Activated CD4-positive, alpha-beta T cell treated with anti-CD3 and anti-CD28 coated beads for 36 hours (primary cell): ENCODE results near the gene RIMBP2. TPM values are rescaled to one million over a fixed set of nuclear protein-coding genes. Genes with fewer than 3 reads are reported as not detected.

ENCODE experiments used
- ATAC-seq: fragments of 200-7000 bp; cut with Tn5 transposase; one replicate; pipeline ENCODE4 v1.10.0; 2021; ENCODE audit warnings: mild to moderate bottlenecking, moderate library complexity
- CTCF ChIA-PET: fragments of 350-600 bp; sonication (Branson Sonifier 250); formaldehyde crosslinking; loops from one replicate; lab custom pipeline; 2021; ENCODE audit warnings: antibody characterized with exemption; lab: Charles Lee
- POLR2A ChIA-PET: fragments of 350-600 bp; sonication (Branson Sonifier 250); formaldehyde crosslinking; loops from one replicate; lab custom pipeline; 2021; ENCODE audit warnings: antibody characterized with exemption, inconsistent platforms; lab: Charles Lee
- DNase-seq: peaks from one replicate; pipeline ENCODE4 v3.0.0-alpha.2; 2020
- H3K27ac Mint-ChIP-seq: one replicate; pipeline ENCODE4 v1.8.0; 2021; ENCODE audit warnings: mixed read lengths
- H3K27me3 Mint-ChIP-seq: one replicate; pipeline ENCODE4 v1.8.0; 2021; ENCODE audit warnings: mixed read lengths
- H3K36me3 Mint-ChIP-seq: one replicate; pipeline ENCODE4 v1.8.0; 2021; ENCODE audit warnings: low read depth, mixed read lengths
- H3K4me1 Mint-ChIP-seq: one replicate; pipeline ENCODE4 v1.8.0; 2021; ENCODE audit warnings: mixed read lengths
- H3K4me3 Mint-ChIP-seq: one replicate; pipeline ENCODE4 v1.8.0; 2021; ENCODE audit warnings: mild to moderate bottlenecking, moderate library complexity, mixed read lengths
- H3K9me3 Mint-ChIP-seq: one replicate; pipeline ENCODE4 v1.8.0; 2021; ENCODE audit warnings: low read depth, mixed read lengths
- intact Hi-C, 2 experiments: fragments of 100-400 bp; cut with DNase I in 1 of 2; cut with micrococcal nuclease in 1 of 2; formaldehyde crosslinking; loops; one replicate each; pipeline versions ENCODE4 v1.14.2 to v1.15.1; 2022 to 2024; cut with DNase I, micrococcal nuclease
- total RNA-seq, 2 experiments: library from RNA; stranded (reverse); gene quantifications; one replicate each; pipeline ENCODE4 v1.2.3, GENCODE V29; 2021

Gene RIMBP2
- total RNA-seq, 2 experiments from 2014 or later, result not detected

DNA sequence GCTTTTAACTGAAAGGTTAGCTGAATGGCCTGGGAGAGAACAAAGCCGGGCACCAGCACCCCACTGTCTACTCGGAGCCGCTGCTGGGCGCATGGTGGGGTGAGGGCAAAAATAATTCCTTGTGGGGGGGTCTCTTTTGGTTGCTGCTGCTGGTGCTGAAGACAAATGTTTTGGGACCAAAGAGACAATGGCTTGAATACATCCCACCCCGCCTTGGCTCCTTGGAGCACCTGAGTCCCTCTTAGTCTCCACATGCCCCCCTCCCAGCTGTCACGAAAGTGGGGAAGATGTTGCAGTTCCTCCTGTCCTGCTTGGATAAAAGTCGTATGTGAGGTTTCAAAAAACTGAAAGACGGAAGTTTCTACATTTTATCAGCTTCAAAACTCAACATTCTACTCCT, 293.4 kb downstream of the RIMBP2 start:
- ChIA-PET CTCF (no interaction called here), POLR2A (no interaction called here)
- Mint-ChIP-seq H3K36me3 (no peaks in the 10 kb centered on the region), H3K9me3 (no peaks in the 10 kb centered on the region), H3K4me3 (no peak overlapping the region), H3K27ac (no peak overlapping the region), H3K27me3 (no peaks in the 10 kb centered on the region), H3K4me1 (no peaks in the 10 kb centered on the region)
- ATAC-seq (no peak), DNase-seq (no peak)
- intact Hi-C loops, result no loop called here

DNA sequence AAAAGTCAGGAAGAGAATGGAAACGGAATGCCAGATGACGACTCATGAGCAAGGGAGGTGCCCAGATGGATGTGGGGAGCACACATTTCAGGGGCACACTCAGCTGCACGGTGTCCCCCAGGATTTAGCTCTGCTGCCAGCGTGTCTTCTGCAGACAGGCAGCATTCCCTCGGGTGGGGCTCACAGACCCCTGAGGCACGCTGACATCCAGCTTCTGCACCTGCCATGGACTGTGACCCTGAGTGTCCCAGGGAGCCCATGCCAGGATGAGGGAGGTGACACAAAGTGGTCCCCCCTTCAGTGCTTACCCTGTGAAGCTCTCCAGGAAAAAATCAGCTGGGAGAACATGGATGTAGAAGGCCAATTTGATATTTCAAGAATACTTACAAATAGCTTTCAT, 294.2 kb downstream of the RIMBP2 start:
- H3K4me1 Mint-ChIP-seq, result no peaks in the 10 kb centered on the region
- no peak overlapping the region for H3K27ac Mint-ChIP-seq
- H3K36me3 Mint-ChIP-seq, result no peaks in the 10 kb centered on the region
- intact Hi-C loops, result no loop called here
- ATAC-seq (no peak), DNase-seq (no peak)
- POLR2A ChIA-PET, result no interaction called here
- no peak overlapping the region for H3K4me3 Mint-ChIP-seq
- no peaks in the 10 kb centered on the region for H3K9me3 Mint-ChIP-seq
- peaks cover 4% of the 10 kb centered on the region for H3K27me3 Mint-ChIP-seq
- CTCF ChIA-PET, result interaction anchor here (0.7 kb wide), 1 partner anchor 91 kb away, joined by 3 read pairs; no protein-coding TSS in a partner anchor

DNA sequence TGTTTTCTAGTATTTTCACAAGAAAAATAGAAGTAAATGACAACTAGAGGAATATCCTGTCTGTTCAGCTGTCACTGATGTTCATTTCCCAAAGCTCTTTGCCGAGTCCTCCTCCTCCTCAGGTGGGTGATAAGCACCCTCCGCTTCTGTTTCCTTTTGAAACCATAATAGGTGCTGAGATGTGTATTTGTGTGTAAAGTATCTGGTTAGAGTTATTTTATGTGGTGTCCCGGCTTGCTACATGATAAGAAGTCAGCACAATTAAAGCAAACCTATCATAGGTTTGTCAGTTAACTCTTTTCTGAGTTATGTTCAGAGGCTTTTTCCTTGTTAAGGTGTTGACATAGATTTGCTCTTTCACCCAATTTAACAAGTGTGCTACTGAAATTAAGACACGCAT, 296.0 kb downstream of the RIMBP2 start:
- no peak for ATAC-seq
- Mint-ChIP-seq H3K27me3 (peaks cover 5% of the 10 kb centered on the region), H3K27ac (no peak overlapping the region), H3K4me3 (no peak overlapping the region), H3K9me3 (no peaks in the 10 kb centered on the region), H3K4me1 (no peaks in the 10 kb centered on the region), H3K36me3 (no peaks in the 10 kb centered on the region)
- intact Hi-C loops, result no loop called here
- ChIA-PET CTCF (no interaction called here), POLR2A (no interaction called here)
- no peak for DNase-seq

DNA sequence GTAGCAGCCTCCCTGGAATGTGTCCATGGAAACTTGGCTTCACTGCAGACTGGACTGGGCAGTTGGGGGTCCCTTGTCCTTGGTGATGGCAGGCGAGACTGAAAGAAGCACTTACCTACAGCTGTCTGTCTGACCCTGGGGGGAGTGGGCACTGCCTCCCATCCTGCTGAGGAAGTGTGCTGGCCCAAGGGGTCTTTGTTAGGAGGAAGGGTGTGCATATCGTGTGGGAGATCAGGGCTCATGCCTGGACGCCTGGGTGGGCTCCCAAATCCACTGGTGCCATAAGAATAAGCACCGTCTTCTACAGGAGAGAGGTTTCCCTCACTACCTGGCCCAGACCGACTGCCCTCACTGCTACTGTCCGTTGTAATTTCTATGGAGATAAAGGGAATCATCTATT, 297.0 kb downstream of the RIMBP2 start:
- Mint-ChIP-seq H3K4me3 (no peak overlapping the region), H3K4me1 (no peaks in the 10 kb centered on the region), H3K9me3 (no peaks in the 10 kb centered on the region), H3K27me3 (peaks cover 5% of the 10 kb centered on the region), H3K36me3 (no peaks in the 10 kb centered on the region), H3K27ac (no peak overlapping the region)
- ChIA-PET POLR2A (no interaction called here), CTCF (no interaction called here)
- DNase-seq (no peak), ATAC-seq (no peak)
- intact Hi-C loops, result no loop called here

DNA sequence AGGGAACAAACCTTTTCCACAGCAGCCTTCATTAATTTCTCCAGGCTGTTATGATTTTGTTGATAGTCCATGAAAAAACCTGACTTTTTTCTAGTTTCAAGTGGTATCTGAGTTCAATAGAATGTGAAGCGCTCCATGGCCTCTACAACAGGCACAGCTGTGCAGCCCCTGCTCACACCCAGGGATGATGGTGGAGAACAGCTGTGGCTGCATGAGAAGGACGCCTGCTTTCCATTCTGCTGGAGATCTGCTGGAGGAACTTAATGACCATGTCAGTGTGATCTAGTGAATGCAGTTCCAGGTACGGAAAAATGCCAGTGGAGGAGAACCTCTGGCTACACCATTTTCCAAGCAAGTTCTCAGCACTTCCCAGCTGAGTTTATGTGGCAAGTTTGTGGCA, 297.8 kb downstream of the RIMBP2 start:
- Mint-ChIP-seq H3K9me3 (no peaks in the 10 kb centered on the region), H3K27me3 (peaks cover 5% of the 10 kb centered on the region), H3K27ac (no peak overlapping the region), H3K4me1 (no peaks in the 10 kb centered on the region), H3K4me3 (no peak overlapping the region), H3K36me3 (no peaks in the 10 kb centered on the region)
- no peak for DNase-seq
- CTCF ChIA-PET, result no interaction called here
- ATAC-seq, result no peak
- POLR2A ChIA-PET, result no interaction called here
- intact Hi-C loops, result no loop called here

DNA sequence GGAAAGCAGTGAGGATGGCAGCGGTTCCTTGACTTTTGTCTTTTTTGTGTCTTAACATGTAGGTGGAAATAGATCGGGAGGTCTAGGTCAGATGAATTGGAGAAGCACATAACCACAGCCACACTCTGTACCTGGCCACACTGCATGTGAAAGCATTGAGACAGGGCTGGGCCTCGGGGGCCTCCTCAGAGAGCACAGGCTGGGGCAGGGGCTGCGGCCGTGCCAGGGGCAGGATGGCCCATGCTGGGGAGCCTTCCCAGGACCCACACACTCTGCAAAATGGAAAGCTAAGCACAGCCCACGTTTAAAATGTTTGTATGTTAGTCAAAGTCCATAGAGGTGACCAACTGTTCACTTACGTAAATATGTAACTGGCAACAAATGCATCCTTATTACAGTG, 301.7 kb downstream of the RIMBP2 start:
- no peaks in the 10 kb centered on the region for H3K4me1 Mint-ChIP-seq
- ATAC-seq, result no peak

DNA sequence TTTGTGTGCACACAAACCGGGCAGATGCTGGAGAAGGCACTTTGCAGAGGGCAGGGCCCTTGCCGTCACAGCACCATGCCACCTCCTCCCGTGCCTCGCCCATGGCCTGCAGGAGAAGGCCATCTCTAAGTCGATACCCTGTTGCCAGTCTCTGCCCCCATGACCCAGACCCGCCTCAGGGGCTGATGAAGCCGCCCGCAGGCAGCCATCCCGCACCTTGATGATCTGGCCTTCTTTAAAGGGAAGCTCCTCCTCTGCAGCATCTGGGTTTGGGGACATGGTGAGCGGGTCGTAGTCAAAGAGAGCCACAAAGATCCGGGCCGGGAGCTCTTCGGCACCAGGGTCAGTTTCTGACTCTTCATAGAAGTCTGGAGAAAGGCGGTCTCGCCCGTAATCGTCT, 302.2 kb downstream of the RIMBP2 start:
- POLR2A ChIA-PET, result no interaction called here
- Mint-ChIP-seq H3K4me3 (no peak overlapping the region), H3K9me3 (no peaks in the 10 kb centered on the region), H3K4me1 (no peaks in the 10 kb centered on the region), H3K36me3 (no peaks in the 10 kb centered on the region), H3K27ac (no peak overlapping the region), H3K27me3 (peaks cover 9% of the 10 kb centered on the region)
- intact Hi-C loops, result no loop called here
- CTCF ChIA-PET, result no interaction called here
- DNase-seq (no peak), ATAC-seq (no peak)

More for the DNA sequence above, 301.7 kb downstream of the RIMBP2 start:
- intact Hi-C loops, result no loop called here
- Mint-ChIP-seq H3K36me3 (no peaks in the 10 kb centered on the region), H3K27ac (no peak overlapping the region), H3K9me3 (no peaks in the 10 kb centered on the region), H3K4me3 (no peak overlapping the region), H3K27me3 (peaks cover 9% of the 10 kb centered on the region)
- ChIA-PET POLR2A (no interaction called here), CTCF (no interaction called here)
- no peak for DNase-seq

DNA sequence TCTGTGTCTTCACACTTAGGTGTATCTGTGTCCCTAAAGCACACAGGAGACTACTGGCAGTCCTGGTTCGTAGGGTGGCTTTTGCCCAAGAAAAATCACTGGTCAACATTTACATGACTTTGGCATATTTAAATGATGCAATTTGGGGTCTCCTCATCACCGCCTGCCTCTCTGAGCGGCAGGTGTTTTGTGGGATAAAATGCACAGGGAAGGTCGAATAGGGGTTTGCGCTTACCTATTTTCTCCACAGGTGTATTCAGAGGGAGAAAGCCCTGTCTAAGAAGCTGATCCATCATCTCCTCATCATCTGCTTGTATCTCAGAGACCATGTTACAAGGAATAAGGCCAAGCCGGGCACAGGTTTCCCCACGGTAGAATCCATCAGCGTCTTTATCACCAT, 303.7 kb downstream of the RIMBP2 start:
- intact Hi-C loops, result no loop called here
- Mint-ChIP-seq H3K27me3 (peaks cover 9% of the 10 kb centered on the region), H3K4me3 (no peak overlapping the region), H3K4me1 (no peaks in the 10 kb centered on the region), H3K27ac (no peak overlapping the region), H3K36me3 (no peaks in the 10 kb centered on the region), H3K9me3 (no peaks in the 10 kb centered on the region)
- CTCF ChIA-PET, result no interaction called here
- ATAC-seq (no peak), DNase-seq (no peak)
- POLR2A ChIA-PET, result no interaction called here

DNA sequence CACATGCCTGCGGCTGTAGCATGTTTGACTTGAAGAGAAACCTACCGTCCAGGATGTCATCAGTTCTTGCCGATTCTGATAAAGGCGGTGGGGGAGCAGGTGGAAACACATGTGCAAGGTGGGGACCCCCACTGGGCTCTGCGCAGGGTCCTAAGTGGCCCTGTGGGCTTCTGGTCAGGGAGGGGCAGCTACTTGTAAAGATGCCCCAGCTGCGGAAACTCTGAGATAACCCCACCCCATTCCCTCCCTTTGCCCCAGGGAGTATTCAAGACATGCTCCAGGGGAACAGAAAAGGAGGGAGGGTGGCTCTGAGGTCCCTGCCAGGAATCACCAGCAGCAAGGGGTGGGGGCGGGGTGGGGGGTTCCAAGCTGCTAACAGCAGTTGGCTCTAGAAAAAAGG, 310.8 kb downstream of the RIMBP2 start:
- Mint-ChIP-seq H3K36me3 (no peaks in the 10 kb centered on the region), H3K9me3 (no peaks in the 10 kb centered on the region), H3K4me3 (no peak overlapping the region), H3K27me3 (peaks cover 2% of the 10 kb centered on the region), H3K27ac (no peak overlapping the region), H3K4me1 (no peaks in the 10 kb centered on the region)
- POLR2A ChIA-PET, result no interaction called here
- intact Hi-C loops, result no loop called here
- DNase-seq (no peak), ATAC-seq (no peak)
- CTCF ChIA-PET, result no interaction called here

DNA sequence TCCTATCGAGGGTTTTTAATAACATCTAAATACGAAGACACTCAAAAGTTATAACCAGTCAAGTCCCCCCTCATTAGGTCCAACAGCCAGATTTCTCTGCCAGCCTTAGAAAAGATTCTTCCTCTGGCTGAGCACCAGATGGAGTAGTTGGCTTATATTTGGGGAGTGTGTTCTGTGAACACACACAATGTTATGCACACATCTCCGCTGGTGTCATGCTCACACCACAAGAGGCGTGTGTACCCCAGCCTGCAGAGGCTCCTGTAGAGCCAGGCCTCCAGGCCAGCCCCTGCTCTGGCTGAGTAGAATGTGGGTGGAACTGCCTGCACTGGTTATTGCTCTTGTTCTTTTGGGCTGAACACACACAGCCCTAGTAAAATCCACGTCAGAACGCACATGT, 314.4 kb downstream of the RIMBP2 start:
- H3K4me1 Mint-ChIP-seq, result no peaks in the 10 kb centered on the region

DNA sequence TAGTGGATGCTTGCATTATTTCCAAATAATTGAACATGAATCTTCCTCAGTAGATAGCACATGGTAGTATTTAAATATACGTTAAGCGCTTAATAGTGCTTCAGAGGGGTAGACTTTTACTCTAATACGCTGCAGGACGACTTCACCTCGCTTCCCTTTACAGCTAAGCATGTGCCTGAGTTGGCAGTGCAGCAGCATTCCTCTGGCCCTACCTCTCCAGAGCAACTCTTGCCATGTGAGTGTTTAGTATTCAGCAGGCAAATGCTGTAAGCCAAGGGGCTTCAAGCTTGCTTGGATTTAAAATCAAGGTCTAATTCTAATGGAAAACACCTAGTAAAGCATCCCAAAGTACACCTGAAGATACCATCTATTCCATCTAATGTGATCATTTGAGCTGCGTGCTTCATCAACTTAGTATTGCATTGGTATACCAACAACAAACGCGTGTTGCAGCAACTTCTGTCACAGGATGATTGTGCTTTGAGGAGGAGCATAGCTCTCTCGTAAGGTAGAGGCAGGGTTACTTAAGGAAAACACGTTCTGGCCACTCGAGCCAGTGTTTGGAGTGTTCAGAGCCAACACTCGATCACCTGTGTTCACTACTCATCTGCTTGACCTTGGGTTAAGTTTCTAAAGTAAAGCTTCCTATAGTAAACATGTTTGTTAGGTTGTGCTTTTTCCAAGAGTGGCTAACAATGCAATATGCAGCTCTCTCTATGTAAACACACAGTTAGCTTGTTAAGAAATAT, 317.8 kb downstream of the RIMBP2 start:
- DNase-seq (no peak), ATAC-seq (no peak)
- intact Hi-C loops, result no loop called here

More for the DNA sequence above, 314.4 kb downstream of the RIMBP2 start:
- no peak for DNase-seq
- no peak for ATAC-seq
- Mint-ChIP-seq H3K9me3 (no peaks in the 10 kb centered on the region), H3K27ac (no peak overlapping the region), H3K36me3 (no peaks in the 10 kb centered on the region), H3K27me3 (peaks cover 4% of the 10 kb centered on the region), H3K4me3 (no peak overlapping the region)
- intact Hi-C loops, result loop anchor here (5.0 kb wide), 1 partner anchor 346 kb away; no protein-coding TSS in a partner anchor
- ChIA-PET POLR2A (no interaction called here), CTCF (no interaction called here)

DNA sequence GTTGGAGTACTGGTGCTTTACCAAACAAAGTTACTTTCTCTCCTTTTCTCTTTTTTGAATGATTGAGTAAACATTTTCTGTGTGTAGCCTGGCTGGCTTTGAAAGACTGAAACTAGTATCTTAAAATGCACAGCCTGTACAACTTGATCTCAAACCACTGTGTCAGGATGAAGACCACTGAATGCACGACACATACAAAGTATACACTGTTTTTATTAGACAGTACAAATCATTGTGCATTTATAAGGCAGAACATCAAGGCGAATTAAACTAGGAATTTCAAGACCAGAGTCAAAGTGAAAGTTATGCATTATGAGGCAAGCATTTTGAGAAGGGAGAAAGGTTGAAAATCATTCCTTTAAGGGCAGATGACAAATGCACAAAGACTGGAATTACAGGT, 319.4 kb downstream of the RIMBP2 start:
- H3K27me3 Mint-ChIP-seq, result peaks cover 15% of the 10 kb centered on the region
- H3K36me3 Mint-ChIP-seq, result no peaks in the 10 kb centered on the region
- ChIA-PET CTCF (no interaction called here), POLR2A (no interaction called here)
- intact Hi-C loops, result no loop called here
- H3K4me1 Mint-ChIP-seq, result peaks cover 2% of the 10 kb centered on the region
- H3K4me3 Mint-ChIP-seq, result no peak overlapping the region
- no peak for DNase-seq
- no peak for ATAC-seq
- H3K9me3 Mint-ChIP-seq, result no peaks in the 10 kb centered on the region
- no peak overlapping the region for H3K27ac Mint-ChIP-seq

More for the DNA sequence above, 317.8 kb downstream of the RIMBP2 start:
- Mint-ChIP-seq H3K4me1 (peaks cover 2% of the 10 kb centered on the region), H3K27ac (no peak overlapping the region), H3K36me3 (no peaks in the 10 kb centered on the region), H3K9me3 (no peaks in the 10 kb centered on the region), H3K27me3 (peaks cover 15% of the 10 kb centered on the region), H3K4me3 (no peak overlapping the region)
- ChIA-PET CTCF (no interaction called here), POLR2A (no interaction called here)
